Sigmoid colon (tissue), 4 donors: ENCODE measurements around the gene RAC2.

Source experiments
- CTCF ChIP-seq, 4 experiments: fragments of 450-650 bp in 3 of 4; fragments of 200-600 bp in 1 of 4; IDR thresholded peaks; one replicate each; pipeline ENCODE4 v1.5.1; 2016 to 2019; ENCODE audit warnings: antibody characterized with exemption in 4 of 4, mild to moderate bottlenecking in 3 of 4, moderate library complexity in 2 of 4
- EP300 ChIP-seq, 4 donors: sonication (generic); formaldehyde crosslinking; IDR thresholded peaks; one replicate each; pipeline ENCODE4 v1.6.1; 2017; ENCODE audit warnings: antibody characterized with exemption in 4 of 4
- POLR2A ChIP-seq, 2 donors: fragments of 450-650 bp; IDR thresholded peaks; one replicate each; pipeline ENCODE4 v1.6.1; 2016; ENCODE audit warnings: antibody characterized with exemption in 2 of 2, mild to moderate bottlenecking in 2 of 2, moderate library complexity in 2 of 2
- POLR2AphosphoS5 ChIP-seq, 4 donors: sonication (generic); formaldehyde crosslinking; IDR thresholded peaks; one replicate each; pipeline ENCODE4 v1.6.1; 2017; ENCODE audit warnings: antibody characterized with exemption in 4 of 4

GRCh38 chr22:37231406-37232139 is 12.5 kb downstream of the RAC2 start:
- no peak for TF ChIP-seq CTCF (IDR thresholded peaks at IDR 0.05)
- no peak for TF ChIP-seq POLR2A (IDR thresholded peaks at IDR 0.05)
- no peak for TF ChIP-seq EP300 (IDR thresholded peaks at IDR 0.05)
- TF ChIP-seq POLR2AphosphoS5 (IDR thresholded peaks at IDR 0.05): no peak
